Measurements from ENCODE around the gene AHCY. TPM values are rescaled to one million over a fixed set of nuclear protein-coding genes. Genes with fewer than 3 reads are reported as not detected.

The AHCY gene

Small RNAs within 50 kb of the gene (small RNA-seq; reads per million reads assigned to genes)
- gene AL356299.1 (ENCODE audit: insufficient read depth), result not detected
